GM23248 (cell line): ENCODE results near the gene ANKRD52.

ENCODE experiments used
- EZH2 ChIP-seq: fragments of 200-600 bp; sonication (generic); IDR thresholded peaks from 2 replicates; pipeline ENCODE4 v1.6.1; 2018; ENCODE audit warnings: antibody characterized with exemption, mild to moderate bottlenecking; ENCODE audit not compliant: insufficient read depth, poor library complexity, severe bottlenecking
- EZH2phosphoT487 ChIP-seq: fragments of 200-600 bp; sonication (generic); IDR thresholded peaks from 2 replicates; pipeline ENCODE4 v1.6.1; 2018; ENCODE audit warnings: antibody characterized with exemption, moderate library complexity, mild to moderate bottlenecking, low read depth; ENCODE audit not compliant: insufficient read depth

GRCh38 chr12:56304276-56304675 is 46.1 kb upstream of the ANKRD52 start:
- TF ChIP-seq EZH2 (no peak), EZH2phosphoT487 (no peak)
